Activated CD4-positive, alpha-beta T cell treated with anti-CD3 and anti-CD28 coated beads, Interleukin-10, Interleukin-2, amounts not matched to agents 100 ng/mL and 50 ng/mL, durations not matched to agents 16 hours and 8 hours (primary cell): ENCODE measurements around the gene TMEM88.

Experiments used
- DNase-seq: peaks from one replicate; pipeline ENCODE4 v3.0.0-alpha.2; 2020

TMEM88 gene

DNA sequence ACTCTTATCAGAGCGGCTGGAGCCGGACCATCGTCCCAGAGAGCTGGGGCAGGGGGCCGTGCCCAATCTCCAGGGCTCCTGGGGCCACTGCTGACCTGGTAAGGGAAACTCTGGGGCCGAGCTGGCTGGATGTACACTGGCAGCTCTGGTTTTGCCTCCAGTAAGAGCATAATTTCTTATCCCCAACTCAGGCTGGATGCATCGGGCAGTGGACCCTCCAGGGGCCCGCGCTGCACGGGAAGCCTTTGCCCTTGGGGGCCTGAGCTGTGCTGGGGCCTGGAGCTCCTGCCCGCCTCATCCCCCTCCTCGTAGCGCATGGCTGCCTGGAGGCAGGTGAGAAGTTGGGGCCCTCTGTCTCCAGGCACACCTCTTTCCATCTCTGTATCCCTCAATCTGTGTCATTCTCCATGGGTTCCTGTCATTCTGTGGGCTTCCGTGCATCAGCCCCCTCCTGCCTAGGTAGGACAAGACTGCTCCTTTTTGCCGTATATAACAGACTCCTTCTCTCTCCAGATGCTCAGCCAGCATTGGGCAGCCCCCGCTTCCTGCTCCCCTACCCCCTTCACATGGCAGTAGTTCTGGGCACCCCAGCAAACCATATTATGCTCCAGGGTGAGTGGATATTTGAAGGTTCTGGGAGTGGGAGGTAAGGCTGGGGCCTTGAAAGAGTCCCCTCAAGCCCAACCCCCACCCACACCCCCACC, 9.4 kb upstream of the TMEM88 start:
- DNase-seq, result no peak

DNA sequence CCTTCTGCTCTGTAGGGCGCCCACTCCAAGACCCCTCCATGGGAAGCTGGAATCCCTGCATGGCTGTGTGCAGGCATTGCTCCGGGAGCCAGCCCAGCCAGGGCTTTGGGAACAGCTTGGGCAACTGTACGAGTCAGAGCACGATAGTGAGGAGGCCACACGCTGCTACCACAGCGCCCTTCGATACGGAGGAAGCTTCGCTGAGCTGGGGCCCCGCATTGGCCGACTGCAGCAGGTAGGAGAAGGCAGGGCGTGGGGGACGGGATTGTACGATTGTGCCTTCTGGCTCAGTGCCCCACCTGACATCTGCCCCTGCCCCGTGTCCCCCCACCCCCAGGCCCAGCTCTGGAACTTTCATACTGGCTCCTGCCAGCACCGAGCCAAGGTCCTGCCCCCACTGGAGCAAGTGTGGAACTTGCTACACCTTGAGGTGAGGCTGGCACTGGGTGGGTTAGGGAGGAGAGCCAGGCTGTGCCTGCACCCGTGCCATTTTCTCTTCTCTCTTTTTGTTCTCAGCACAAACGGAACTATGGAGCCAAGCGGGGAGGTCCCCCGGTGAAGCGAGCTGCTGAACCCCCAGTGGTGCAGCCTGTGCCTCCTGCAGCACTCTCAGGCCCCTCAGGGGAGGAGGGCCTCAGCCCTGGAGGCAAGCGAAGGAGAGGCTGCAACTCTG, 8.7 kb upstream of the TMEM88 start:
- no peak for DNase-seq

DNA sequence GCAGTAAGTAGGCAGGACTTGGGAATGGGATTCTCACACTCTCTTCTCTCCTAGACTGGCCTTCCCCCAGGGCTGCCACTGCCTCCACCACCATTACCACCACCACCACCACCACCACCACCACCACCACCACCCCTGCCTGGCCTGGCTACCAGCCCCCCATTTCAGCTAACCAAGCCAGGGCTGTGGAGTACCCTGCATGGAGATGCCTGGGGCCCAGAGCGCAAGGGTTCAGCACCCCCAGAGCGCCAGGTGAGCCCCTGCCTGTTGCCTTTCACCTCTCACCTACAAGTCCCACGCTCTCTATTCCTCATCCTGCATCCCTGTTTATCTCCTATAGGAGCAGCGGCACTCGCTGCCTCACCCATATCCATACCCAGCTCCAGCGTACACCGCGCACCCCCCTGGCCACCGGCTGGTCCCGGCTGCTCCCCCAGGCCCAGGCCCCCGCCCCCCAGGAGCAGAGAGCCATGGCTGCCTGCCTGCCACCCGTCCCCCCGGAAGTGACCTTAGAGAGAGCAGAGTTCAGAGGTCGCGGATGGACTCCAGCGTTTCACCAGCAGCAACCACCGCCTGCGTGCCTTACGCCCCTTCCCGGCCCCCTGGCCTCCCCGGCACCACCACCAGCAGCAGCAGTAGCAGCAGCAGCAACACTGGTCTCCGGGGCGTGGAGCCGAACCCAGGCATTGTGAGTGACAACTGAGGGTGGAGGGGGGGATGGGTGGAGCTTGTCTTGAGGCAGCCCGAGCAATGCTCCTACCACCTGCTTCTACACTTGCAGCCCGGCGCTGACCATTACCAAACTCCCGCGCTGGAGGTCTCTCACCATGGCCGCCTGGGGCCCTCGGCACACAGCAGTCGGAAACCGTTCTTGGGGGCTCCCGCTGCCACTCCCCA, 7.9 kb upstream of the TMEM88 start:
- no peak for DNase-seq

DNA sequence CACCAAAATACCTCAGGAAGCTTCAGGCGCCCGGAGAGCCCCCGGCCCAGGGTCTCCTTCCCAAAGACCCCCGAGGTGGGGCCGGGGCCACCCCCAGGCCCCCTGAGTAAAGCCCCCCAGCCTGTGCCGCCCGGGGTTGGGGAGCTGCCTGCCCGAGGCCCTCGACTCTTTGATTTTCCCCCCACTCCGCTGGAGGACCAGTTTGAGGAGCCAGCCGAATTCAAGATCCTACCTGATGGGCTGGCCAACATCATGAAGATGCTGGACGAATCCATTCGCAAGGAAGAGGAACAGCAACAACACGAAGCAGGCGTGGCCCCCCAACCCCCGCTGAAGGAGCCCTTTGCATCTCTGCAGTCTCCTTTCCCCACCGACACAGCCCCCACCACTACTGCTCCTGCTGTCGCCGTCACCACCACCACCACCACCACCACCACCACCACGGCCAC, 6.7 kb upstream of the TMEM88 start:
- DNase-seq, result no peak

DNA sequence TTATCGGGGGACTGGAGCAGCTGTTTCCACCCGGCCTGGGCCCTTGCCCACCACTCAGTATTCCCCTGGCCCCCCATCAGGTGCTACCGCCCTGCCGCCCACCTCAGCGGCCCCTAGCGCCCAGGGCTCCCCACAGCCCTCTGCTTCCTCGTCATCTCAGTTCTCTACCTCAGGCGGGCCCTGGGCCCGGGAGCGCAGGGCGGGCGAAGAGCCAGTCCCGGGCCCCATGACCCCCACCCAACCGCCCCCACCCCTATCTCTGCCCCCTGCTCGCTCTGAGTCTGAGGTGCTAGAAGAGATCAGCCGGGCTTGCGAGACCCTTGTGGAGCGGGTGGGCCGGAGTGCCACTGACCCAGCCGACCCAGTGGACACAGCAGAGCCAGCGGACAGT, 6.1 kb upstream of the TMEM88 start:
- no peak for DNase-seq

DNA sequence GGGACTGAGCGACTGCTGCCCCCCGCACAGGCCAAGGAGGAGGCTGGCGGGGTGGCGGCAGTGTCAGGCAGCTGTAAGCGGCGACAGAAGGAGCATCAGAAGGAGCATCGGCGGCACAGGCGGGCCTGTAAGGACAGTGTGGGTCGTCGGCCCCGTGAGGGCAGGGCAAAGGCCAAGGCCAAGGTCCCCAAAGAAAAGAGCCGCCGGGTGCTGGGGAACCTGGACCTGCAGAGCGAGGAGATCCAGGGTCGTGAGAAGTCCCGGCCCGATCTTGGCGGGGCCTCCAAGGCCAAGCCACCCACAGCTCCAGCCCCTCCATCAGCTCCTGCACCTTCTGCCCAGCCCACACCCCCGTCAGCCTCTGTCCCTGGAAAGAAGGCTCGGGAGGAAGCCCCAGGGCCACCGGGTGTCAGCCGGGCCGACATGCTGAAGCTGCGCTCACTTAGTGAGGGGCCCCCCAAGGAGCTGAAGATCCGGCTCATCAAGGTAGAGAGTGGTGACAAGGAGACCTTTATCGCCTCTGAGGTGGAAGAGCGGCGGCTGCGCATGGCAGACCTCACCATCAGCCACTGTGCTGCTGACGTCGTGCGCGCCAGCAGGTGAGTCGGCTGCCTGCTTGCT, 5.6 kb upstream of the TMEM88 start:
- no peak for DNase-seq

DNA sequence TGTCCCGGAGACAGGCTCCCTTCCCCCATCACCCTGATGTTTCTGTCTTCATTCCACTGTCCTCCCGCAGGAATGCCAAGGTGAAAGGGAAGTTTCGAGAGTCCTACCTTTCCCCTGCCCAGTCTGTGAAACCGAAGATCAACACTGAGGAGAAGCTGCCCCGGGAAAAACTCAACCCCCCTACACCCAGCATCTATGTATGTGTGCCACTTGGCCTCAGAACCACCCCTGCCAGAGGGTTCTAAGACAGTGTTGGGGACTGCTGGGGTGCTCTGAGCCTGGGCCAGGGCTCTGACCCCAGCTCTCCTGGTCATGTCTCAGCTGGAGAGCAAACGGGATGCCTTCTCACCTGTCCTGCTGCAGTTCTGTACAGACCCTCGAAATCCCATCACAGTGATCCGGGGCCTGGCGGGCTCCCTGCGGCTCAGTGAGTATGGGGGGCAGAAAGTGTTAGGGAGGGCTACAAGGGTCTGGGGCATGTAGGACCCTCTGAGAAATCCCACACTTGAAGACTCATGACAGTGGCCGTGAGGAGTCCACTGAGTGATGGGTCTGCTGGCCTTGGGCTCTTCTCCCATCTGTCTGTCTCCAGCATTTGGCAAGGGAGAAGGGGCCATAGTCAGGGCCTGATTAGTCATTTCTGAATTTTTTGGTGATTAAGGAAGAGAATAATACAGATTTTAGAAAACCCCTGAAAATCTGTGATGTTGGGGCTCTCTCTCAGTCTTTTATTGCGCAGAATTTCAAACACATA, 4.9 kb upstream of the TMEM88 start:
- no peak for DNase-seq

DNA sequence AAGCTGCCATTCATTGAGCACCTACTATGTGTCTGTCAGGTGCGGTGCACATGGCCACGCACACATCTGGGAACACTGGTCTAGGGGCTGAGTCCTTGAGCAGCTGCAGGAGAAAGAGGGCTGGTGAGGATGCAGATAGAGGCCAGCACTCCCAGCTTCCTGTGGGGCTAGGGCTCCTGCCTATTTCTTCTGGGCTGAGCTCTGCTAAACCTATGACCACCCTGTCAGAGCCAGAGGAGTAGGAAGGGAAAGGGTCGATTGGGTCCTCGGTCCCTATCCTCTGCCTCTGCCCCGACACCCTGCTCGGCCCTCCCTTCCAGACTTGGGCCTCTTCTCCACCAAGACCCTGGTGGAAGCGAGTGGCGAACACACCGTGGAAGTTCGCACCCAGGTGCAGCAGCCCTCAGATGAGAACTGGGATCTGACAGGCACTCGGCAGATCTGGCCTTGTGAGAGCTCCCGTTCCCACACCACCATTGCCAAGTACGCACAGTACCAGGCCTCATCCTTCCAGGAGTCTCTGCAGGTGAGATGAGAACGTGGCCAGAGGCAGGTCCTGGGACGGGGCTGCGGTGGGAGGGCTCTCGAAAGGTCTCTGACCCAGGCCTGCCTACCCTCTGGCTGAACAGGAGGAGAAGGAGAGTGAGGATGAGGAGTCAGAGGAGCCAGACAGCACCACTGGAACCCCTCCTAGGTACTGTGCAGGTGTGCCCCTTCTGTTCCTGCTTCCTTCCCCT, 4.0 kb upstream of the TMEM88 start:
- DNase-seq, result no peak

DNA sequence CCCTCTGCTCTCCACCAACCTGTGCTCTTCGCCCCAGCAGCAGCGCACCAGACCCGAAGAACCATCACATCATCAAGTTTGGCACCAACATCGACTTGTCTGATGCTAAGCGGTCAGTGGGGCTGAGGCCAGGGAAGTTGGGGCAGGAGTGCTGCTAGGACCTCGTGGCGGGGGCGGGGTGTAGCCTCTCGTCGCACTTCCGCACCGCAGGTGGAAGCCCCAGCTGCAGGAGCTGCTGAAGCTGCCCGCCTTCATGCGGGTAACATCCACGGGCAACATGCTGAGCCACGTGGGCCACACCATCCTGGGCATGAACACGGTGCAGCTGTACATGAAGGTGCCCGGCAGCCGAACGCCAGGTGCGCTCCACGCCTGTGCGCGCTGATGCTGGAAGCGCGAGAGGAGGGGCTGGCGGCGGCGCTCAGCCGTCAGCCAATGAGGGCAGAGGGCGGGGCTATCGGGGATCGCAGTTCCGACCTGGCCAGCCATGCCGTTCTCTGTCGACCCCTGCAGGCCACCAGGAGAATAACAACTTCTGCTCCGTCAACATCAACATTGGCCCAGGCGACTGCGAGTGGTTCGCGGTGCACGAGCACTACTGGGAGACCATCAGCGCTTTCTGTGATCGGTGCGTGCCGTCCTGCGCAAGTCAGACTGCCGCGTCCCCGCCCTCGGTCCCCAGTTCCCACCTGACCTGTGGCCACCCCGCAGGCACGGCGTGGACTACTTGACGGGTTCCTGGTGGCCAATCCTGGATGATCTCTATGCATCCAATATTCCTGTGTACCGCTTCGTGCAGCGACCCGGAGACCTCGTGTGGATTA, 3.2 kb upstream of the TMEM88 start:
- DNase-seq, result peak; percentile 95

DNA sequence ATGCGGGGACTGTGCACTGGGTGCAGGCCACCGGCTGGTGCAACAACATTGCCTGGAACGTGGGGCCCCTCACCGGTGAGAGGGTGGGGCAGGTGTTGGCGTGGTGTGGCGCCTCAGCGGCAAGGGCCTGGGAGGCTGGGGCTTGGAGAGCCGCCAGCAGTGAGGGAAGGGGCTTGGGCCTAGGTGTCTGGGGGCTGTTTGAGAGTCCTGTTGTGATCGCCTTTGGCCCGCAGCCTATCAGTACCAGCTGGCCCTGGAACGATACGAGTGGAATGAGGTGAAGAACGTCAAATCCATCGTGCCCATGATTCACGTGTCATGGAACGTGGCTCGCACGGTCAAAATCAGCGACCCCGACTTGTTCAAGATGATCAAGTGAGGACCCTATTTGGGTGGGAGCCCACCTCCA, 2.6 kb upstream of the TMEM88 start:
- DNase-seq, result no peak

DNA sequence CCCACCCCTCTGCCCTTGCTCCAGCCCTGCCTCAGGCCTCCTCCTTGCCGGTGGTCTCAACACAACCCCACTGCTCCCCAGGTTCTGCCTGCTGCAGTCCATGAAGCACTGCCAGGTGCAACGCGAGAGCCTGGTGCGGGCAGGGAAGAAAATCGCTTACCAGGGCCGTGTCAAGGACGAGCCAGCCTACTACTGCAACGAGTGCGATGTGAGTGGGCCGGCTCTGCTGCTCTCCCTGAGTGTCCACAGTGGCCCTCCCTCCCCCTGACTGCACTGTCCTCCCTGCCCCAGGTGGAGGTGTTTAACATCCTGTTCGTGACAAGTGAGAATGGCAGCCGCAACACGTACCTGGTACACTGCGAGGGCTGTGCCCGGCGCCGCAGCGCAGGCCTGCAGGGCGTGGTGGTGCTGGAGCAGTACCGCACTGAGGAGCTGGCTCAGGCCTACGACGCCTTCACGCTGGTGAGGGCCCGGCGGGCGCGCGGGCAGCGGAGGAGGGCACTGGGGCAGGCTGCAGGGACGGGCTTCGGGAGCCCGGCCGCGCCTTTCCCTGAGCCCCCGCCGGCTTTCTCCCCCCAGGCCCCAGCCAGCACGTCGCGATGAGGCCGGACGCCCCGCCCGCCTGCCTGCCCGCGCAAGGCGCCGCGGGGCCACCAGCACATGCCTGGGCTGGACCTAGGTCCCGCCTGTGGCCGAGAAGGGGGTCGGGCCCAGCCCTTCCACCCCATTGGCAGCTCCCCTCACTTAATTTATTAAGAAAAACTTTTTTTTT, 1.8 kb upstream of the TMEM88 start:
- no peak for DNase-seq

DNA sequence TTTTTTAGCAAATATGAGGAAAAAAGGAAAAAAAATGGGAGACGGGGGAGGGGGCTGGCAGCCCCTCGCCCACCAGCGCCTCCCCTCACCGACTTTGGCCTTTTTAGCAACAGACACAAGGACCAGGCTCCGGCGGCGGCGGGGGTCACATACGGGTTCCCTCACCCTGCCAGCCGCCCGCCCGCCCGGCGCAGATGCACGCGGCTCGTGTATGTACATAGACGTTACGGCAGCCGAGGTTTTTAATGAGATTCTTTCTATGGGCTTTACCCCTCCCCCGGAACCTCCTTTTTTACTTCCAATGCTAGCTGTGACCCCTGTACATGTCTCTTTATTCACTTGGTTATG, 1.2 kb upstream of the TMEM88 start:
- no peak for DNase-seq

DNA sequence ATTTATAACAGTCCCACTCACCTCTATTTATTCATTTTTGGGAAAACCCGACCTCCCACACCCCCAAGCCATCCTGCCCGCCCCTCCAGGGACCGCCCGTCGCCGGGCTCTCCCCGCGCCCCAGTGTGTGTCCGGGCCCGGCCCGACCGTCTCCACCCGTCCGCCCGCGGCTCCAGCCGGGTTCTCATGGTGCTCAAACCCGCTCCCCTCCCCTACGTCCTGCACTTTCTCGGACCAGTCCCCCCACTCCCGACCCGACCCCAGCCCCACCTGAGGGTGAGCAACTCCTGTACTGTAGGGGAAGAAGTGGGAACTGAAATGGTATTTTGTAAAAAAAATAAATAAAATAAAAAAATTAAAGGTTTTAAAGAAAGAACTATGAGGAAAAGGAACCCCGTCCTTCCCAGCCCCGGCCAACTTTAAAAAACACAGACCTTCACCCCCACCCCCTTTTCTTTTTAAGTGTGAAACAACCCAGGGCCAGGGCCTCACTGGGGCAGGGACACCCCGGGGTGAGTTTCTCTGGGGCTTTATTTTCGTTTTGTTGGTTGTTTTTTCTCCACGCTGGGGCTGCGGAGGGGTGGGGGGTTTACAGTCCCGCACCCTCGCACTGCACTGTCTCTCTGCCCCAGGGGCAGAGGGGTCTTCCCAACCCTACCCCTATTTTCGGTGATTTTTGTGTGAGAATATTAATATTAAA, 638 bp upstream of the TMEM88 start:
- DNase-seq, result no peak

DNA sequence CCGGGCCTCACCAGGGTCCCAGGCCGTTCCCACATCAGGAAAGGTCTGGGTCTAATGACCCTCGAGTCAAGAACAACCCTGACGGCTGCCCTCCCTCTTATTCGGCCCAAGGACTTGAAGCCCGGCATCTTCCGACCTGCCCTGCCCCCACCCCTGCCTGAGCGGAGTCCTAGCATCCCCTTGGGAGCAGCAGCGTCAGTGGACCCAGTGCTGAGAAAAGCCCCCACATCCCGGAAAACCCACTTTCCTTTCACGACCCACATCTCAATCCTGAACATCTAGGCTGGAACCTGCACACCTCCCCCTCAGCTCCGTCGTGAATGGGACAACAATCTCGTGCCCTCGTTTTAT, 769 bp downstream of the TMEM88 start:
- no peak for DNase-seq

DNA sequence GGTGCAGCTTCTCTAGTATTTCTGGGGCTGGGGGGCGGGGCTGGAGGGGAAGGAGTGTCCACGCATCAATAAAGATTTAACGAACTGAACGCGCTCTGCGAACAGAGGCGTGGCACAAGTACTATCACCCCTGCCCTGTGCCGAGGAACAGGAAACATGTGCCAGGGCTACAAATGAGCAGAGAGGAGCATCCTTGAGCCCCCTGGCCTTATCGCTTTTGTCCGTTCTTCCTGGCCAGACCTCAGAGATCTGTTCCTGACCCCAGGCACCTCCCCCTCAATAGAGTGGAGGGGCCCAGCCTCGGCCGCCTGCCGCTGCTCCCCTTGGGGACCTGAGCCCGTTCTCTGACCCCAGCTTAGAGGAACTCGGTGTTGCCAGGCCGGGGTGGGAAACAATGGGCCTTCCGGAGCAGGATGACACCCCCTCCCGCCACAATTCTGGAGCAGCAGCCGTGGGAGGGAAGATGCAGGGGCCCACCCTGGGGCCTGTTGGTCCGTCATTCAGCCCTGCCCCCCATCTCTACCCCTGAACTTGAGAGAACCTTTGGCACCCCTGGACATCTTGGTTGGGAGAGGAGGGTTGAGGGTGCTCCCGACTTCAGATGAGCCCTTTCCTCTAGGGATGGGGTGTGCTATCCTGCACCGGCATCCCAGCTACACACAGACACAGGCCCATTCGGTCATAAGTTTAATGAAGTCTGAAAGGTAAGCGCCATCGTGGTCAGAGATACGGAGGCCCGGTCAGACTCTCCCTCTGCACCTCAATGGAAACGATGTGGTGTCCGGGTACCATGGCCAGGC, 1.3 kb downstream of the TMEM88 start:
- DNase-seq, result peak; percentile 50

DNA sequence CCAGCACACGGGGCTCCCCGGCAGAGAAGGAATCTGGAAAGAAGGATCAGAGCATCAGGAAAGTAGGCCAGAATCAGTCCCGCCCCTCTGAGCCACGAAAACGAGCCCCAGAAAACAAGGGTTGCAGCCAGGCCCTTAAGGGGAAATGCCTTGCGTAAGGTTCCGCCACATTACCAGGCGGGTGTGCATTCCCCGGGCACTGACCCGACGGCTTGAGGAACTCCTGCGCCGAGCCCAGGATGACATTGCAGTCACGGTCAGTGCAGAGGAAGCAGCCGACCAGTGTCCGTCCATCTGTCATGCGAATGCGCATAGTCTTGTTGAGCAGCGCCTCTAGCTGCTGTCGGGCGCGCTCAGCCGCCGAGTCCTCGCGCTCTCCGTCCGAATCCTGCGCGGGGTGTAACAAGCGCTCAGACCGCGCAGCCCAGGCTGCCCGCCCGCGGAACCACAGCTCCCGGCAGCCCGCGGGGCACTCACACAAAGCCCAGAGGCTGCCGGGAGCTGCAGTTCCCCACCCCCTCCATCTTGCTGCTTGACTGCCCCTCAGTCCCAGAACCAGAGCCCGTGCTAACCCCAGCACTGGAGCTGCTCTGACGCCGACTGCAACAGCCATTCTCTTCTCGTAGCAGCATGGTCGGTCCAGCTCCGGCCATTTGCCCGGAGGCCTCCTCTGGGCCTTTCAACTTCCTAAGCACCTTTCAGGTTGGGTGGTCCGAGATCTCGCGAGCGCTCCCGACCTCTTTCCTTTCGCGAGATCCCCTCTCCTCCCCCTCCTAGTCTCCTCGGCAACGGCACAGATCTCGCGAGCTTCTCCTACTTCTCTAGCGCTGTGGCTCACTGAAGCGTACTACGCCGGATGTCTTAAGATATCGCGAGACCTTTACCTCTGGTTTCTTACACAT, 2.2 kb downstream of the TMEM88 start, which contains the start of gene NAA38:
TSS of gene NAA38 (minus strand) at position 749 of the 902 bp plus-strand sequence. CDS start at position 653, 96 bp downstream.
- DNase-seq, result peak; percentile 98
